Panc1 (cell line): ENCODE measurements around the gene ANO8. TPM values are rescaled to one million over a fixed set of nuclear protein-coding genes. Genes with fewer than 3 reads are reported as not detected.

Source experiments
- ATAC-seq: fragments of 200-7000 bp; cut with Tn5 transposase; 2 replicates; pipeline ENCODE4 v1.9.1; 2020; ENCODE audit warnings: mild to moderate bottlenecking, moderate library complexity
- BruUV-seq: library from RNA; stranded (reverse); fragments of 400-500 nt; replicated peaks from 2 replicates; lab custom pipeline; 2021; lab: Mats Ljungman, UMichigan
- CTCF ChIA-PET: fragments of 300-600 bp; sonication (Branson Sonifier 250); formaldehyde crosslinking; loops from one replicate; lab custom pipeline; 2022; ENCODE audit warnings: antibody characterized with exemption; lab: Charles Lee
- POLR2A ChIA-PET: fragments of 300-600 bp; sonication (Branson Sonifier 250); formaldehyde crosslinking; loops from one replicate; lab custom pipeline; 2022; ENCODE audit warnings: antibody characterized with exemption; lab: Charles Lee
- DNase-seq: peaks from one replicate; pipeline ENCODE4 v3.0.0-alpha.2; 2010; ENCODE audit warnings: low read depth, low spot score
- H3K27ac ChIP-seq: 2 replicates; pipeline ENCODE4 v1.5.1; 2011; ENCODE audit warnings: mild to moderate bottlenecking, low read length, inconsistent platforms
- H3K27me3 ChIP-seq: fragments of 200-500 bp; sonication (Bioruptor generic); 2 replicates; pipeline ENCODE4 v1.6.0; 2014; ENCODE audit warnings: low read length, inconsistent platforms; ENCODE audit not compliant: control insufficient read depth, insufficient read depth
- H3K36me3 ChIP-seq: fragments of 200-500 bp; sonication (Bioruptor generic); 2 replicates; pipeline ENCODE4 v1.5.1; 2014; ENCODE audit warnings: inconsistent platforms, mild to moderate bottlenecking, low read length, moderate library complexity; ENCODE audit not compliant: control insufficient read depth, insufficient read depth
- H3K4me1 ChIP-seq: 2 replicates; pipeline ENCODE4 v1.5.1; 2011; ENCODE audit warnings: inconsistent platforms, mild to moderate bottlenecking, low read length, moderate library complexity; ENCODE audit not compliant: control insufficient read depth, insufficient read depth
- H3K4me3 ChIP-seq, 2 experiments: 2 replicates each; pipeline ENCODE4 v1.5.1; 2011 to 2012; ENCODE audit warnings: low read depth in 2 of 2, low read length in 2 of 2, mild to moderate bottlenecking in 2 of 2, inconsistent platforms in 1 of 2, moderate library complexity in 1 of 2
- H3K9me3 ChIP-seq: fragments of 200-500 bp; sonication (Bioruptor generic); 2 replicates; pipeline ENCODE4 v1.5.1; 2014; ENCODE audit warnings: low read depth, mild to moderate bottlenecking, inconsistent platforms, low read length, moderate library complexity; ENCODE audit not compliant: control insufficient read depth, insufficient read depth
- POLR2AphosphoS5 ChIP-seq: IDR thresholded peaks from 2 replicates; pipeline ENCODE4 v1.6.1; 2012; ENCODE audit warnings: mild to moderate bottlenecking, low read depth, low read length, moderate library complexity
- SIN3A ChIP-seq: IDR thresholded peaks from 2 replicates; pipeline ENCODE4 v1.6.1; 2012; ENCODE audit warnings: low read depth, mild to moderate bottlenecking, low read length, moderate library complexity, borderline replicate concordance; ENCODE audit not compliant: insufficient read depth
- TCF7L2 ChIP-seq: IDR thresholded peaks from 2 replicates; pipeline ENCODE4 v1.6.1; 2011; ENCODE audit warnings: mild to moderate bottlenecking, low read depth, low read length, inconsistent platforms
- in situ Hi-C: cut with HindIII; loops from 2 replicates; pipeline ENCODE4 v1.10.0; 2016; ENCODE audit warnings: low sequenced_read_pairs, low pct_unique_long_range_greater_than_20kb
- intact Hi-C: fragments of 100-400 bp; cut with micrococcal nuclease; formaldehyde crosslinking; loops from one replicate; pipeline ENCODE4 v1.10.0; 2022; ENCODE audit not compliant: unreplicated experiment
- total RNA-seq: library from RNA; stranded (reverse); gene quantifications from one replicate; pipeline ENCODE4 v1.2.1, GENCODE V29; 2021; ENCODE audit not compliant: unreplicated experiment
- TF ChIP-seq, protein P1 (sequence below): fragments of 450-650 bp; IDR thresholded peaks from 2 replicates; pipeline ENCODE4 v1.5.1; 2017; ENCODE audit warnings: mild to moderate bottlenecking
- TF ChIP-seq, protein P2 (sequence below), 2 experiments: IDR thresholded peaks; 2 replicates each; pipeline ENCODE4 v1.6.1; 2011 to 2012; ENCODE audit warnings: low read depth in 2 of 2, control low read depth in 1 of 2, low read length in 1 of 2, mild to moderate bottlenecking in 1 of 2, moderate library complexity in 1 of 2; ENCODE audit not compliant: insufficient read depth in 1 of 2

Gene ANO8
- total RNA-seq, 1 experiment from 2014 or later, result 13.5 TPM

DNA sequence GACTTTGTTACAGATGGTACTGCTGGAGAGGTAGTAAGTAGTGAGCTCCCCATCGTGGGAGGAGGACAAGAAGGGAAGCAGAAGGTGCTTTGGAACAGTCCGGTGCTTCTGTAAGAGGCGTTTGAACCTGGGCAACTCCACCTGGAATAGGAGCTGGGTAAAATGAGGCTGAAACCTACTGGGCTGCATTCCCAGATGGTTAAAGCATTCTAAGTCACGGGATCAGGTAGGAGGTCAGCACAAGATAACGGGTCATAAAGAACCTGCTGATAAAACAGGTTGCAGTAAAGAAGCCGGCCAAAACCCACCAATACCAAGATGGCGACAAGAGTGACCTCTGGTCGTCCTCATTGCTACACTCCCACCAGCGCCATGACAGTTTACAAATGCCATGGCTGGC lies 47.9 kb downstream of the ANO8 start:
- POLR2A ChIA-PET, result no interaction called here
- no TSS peak for BruUV-seq
- no peak for TF ChIP-seq SIN3A
- TF ChIP-seq, protein P1, sequence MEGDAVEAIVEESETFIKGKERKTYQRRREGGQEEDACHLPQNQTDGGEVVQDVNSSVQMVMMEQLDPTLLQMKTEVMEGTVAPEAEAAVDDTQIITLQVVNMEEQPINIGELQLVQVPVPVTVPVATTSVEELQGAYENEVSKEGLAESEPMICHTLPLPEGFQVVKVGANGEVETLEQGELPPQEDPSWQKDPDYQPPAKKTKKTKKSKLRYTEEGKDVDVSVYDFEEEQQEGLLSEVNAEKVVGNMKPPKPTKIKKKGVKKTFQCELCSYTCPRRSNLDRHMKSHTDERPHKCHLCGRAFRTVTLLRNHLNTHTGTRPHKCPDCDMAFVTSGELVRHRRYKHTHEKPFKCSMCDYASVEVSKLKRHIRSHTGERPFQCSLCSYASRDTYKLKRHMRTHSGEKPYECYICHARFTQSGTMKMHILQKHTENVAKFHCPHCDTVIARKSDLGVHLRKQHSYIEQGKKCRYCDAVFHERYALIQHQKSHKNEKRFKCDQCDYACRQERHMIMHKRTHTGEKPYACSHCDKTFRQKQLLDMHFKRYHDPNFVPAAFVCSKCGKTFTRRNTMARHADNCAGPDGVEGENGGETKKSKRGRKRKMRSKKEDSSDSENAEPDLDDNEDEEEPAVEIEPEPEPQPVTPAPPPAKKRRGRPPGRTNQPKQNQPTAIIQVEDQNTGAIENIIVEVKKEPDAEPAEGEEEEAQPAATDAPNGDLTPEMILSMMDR, result no peak
- intact Hi-C loops (loop anchor here (10.0 kb wide), 1 partner anchor 62 kb away; the partner anchor contains the start of gene OCEL1), in situ Hi-C loops (no loop called here)
- Histone ChIP-seq H3K4me1 (peaks cover 3% of the 10 kb centered on the region; the same call in 1 of the 2 replicates), H3K36me3 (no peaks in the 10 kb centered on the region), H3K27me3 (no peaks in the 10 kb centered on the region), H3K27ac (no peak overlapping the region), H3K9me3 (no peaks in the 10 kb centered on the region), H3K4me3 (no peak overlapping the region)
- CTCF ChIA-PET, result interaction anchor here (0.5 kb wide), 1 partner anchor 10 kb away, joined by 7 read pairs; no protein-coding TSS in a partner anchor
- ATAC-seq (no peak), DNase-seq (no peak)

DNA sequence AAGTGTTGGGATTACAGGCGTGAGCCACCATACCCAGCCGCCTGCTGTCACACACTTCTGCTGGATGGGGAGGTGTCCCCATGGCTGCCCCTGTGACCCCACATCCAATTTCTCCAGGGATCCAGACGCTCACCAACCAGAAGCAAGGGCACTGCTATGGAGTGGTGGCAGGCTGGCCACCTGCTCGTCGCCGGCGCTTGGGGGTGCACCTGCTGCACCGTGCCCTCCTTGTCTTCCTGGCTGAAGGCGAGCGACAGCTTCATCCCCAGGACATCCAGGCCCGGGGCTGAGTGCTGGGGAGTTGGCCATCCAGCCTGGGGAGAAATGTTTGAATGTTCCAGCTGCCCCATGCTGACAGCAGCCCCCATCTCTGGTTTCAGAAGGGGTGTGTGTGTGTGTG lies 48.4 kb downstream of the ANO8 start:
- BruUV-seq, result no TSS peak
- no peaks in the 10 kb centered on the region for H3K27me3 ChIP-seq
- H3K4me3 ChIP-seq, result no peak overlapping the region
- H3K9me3 ChIP-seq, result no peaks in the 10 kb centered on the region
- no peak overlapping the region for H3K27ac ChIP-seq
- H3K36me3 ChIP-seq, result no peaks in the 10 kb centered on the region
- no peak for ATAC-seq
- ChIA-PET CTCF (no interaction called here), POLR2A (no interaction called here)
- TF ChIP-seq, protein P2, sequence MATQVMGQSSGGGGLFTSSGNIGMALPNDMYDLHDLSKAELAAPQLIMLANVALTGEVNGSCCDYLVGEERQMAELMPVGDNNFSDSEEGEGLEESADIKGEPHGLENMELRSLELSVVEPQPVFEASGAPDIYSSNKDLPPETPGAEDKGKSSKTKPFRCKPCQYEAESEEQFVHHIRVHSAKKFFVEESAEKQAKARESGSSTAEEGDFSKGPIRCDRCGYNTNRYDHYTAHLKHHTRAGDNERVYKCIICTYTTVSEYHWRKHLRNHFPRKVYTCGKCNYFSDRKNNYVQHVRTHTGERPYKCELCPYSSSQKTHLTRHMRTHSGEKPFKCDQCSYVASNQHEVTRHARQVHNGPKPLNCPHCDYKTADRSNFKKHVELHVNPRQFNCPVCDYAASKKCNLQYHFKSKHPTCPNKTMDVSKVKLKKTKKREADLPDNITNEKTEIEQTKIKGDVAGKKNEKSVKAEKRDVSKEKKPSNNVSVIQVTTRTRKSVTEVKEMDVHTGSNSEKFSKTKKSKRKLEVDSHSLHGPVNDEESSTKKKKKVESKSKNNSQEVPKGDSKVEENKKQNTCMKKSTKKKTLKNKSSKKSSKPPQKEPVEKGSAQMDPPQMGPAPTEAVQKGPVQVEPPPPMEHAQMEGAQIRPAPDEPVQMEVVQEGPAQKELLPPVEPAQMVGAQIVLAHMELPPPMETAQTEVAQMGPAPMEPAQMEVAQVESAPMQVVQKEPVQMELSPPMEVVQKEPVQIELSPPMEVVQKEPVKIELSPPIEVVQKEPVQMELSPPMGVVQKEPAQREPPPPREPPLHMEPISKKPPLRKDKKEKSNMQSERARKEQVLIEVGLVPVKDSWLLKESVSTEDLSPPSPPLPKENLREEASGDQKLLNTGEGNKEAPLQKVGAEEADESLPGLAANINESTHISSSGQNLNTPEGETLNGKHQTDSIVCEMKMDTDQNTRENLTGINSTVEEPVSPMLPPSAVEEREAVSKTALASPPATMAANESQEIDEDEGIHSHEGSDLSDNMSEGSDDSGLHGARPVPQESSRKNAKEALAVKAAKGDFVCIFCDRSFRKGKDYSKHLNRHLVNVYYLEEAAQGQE (IDR thresholded peaks at IDR 0.05; ENCODE audit: insufficient read depth in 1 of 2, low read depth in 2 of 2, low read length in 1 of 2), result no peak
- TF ChIP-seq TCF7L2 (no peak), POLR2AphosphoS5 (no peak), SIN3A (no peak)
- TF ChIP-seq, protein P1, result no peak
- in situ Hi-C loops (no loop called here), intact Hi-C loops (loop anchor here (10.0 kb wide), 1 partner anchor 61 kb away; the partner anchor contains the start of gene OCEL1)
- H3K4me1 ChIP-seq, result peaks cover 3% of the 10 kb centered on the region; the same call in 1 of the 2 replicates
- no peak for DNase-seq
